Fibroblast of villous mesenchyme (primary cell): ENCODE results near the gene RSF1. TPM values are rescaled to one million over a fixed set of nuclear protein-coding genes. Genes with fewer than 3 reads are reported as not detected.

Experiments
- small RNA-seq: library from RNA; depleted of rRNA; stranded (forward); fragments of <200 nt; gene quantifications from one replicate; pipeline ENCODE3, GENCODE V24; 2012
- total RNA-seq: library from RNA; depleted of rRNA; stranded (reverse); fragments of >200 nt; gene quantifications from 2 replicates; pipeline ENCODE4 v1.2.3, GENCODE V29; 2012

RSF1 gene
- total RNA-seq, 1 donor, result 46.2 TPM

Small RNAs within 50 kb of the gene (small RNA-seq; reads per million reads assigned to genes)
- gene RF00019, result not detected

Other genes starting within 250 kb of the RSF1 start
- 1.6 and 1.7 TPM in 2 replicates for gene AQP11, start 230.8 kb downstream of the RSF1 start, total RNA-seq
- 69.3 and 88.5 TPM in 2 replicates for gene CLNS1A, start 182.9 kb downstream of the RSF1 start, total RNA-seq
- 22.0 and 23.2 TPM in 2 replicates for gene AAMDC, start 422 bp upstream of the RSF1 start, total RNA-seq
- gene INTS4, start 173.9 kb upstream of the RSF1 start, total RNA-seq, result 34.8 and 37.1 TPM in 2 replicates
- 0.97 and 4.3 TPM in 2 replicates for gene KCTD14, start 202.6 kb upstream of the RSF1 start, total RNA-seq
- not detected in 2 replicates for gene THRSP, start 243.1 kb upstream of the RSF1 start, total RNA-seq